NB4 (cell line): ENCODE data around the gene BHLHE23.

ENCODE experiments used
- DNase-seq: peaks from one replicate; pipeline ENCODE4 v3.0.0; 2010; ENCODE audit warnings: low read depth
- H3K4me3 ChIP-seq: one replicate; pipeline ENCODE4 v1.5.1; 2011; ENCODE audit warnings: mild to moderate bottlenecking, low read depth, low read length, moderate library complexity
- CTCF ChIP-seq: IDR thresholded peaks from one replicate; pipeline ENCODE4 v1.5.1; 2012; ENCODE audit warnings: low read depth, low read length
- MAX ChIP-seq: IDR thresholded peaks from 2 replicates; pipeline ENCODE4 v1.6.1; 2011; ENCODE audit warnings: low read depth, low read length
- MYC ChIP-seq: IDR thresholded peaks from 2 replicates; pipeline ENCODE4 v1.6.1; 2011; ENCODE audit warnings: low read depth, low read length
- POLR2A ChIP-seq: IDR thresholded peaks from 2 replicates; pipeline ENCODE4 v1.6.1; 2011; ENCODE audit warnings: mild to moderate bottlenecking; ENCODE audit not compliant: insufficient read length; ENCODE audit errors: extremely low read depth

The BHLHE23 gene

GRCh38 chr20:63049561-63050221 is 42.9 kb upstream of the BHLHE23 start:
- no peak for DNase-seq
- no peak for TF ChIP-seq POLR2A
- TF ChIP-seq MAX = no peak
- no peak for TF ChIP-seq CTCF
- TF ChIP-seq MYC = no peak
- H3K4me3 ChIP-seq = no peak overlapping the region

- no peak overlapping the region for H3K4me3 ChIP-seq
- DNase-seq = no peak
- TF ChIP-seq CTCF (no peak), POLR2A (no peak), MAX (no peak), MYC (no peak)
Observed at GRCh38 chr20:63049191-63049518, 42.4 kb upstream of the BHLHE23 start.

GRCh38 chr20:63048516-63049190 is 41.9 kb upstream of the BHLHE23 start:
- TF ChIP-seq POLR2A = no peak
- no peak for TF ChIP-seq CTCF
- TF ChIP-seq MAX = no peak
- TF ChIP-seq MYC = no peak
- no peak for DNase-seq
- no peak overlapping the region for H3K4me3 ChIP-seq

- DNase-seq = no peak
- H3K4me3 ChIP-seq = no peak overlapping the region
- no peak for TF ChIP-seq MAX
- TF ChIP-seq POLR2A = no peak
- no peak for TF ChIP-seq CTCF
- TF ChIP-seq MYC = no peak
Observed at GRCh38 chr20:63047946-63048345, 41.2 kb upstream of the BHLHE23 start.

GRCh38 chr20:63047267-63047666 is 40.5 kb upstream of the BHLHE23 start:
- TF ChIP-seq POLR2A = no peak
- no peak for TF ChIP-seq CTCF
- no peak for TF ChIP-seq MYC
- DNase-seq = no peak
- no peak overlapping the region for H3K4me3 ChIP-seq

GRCh38 chr20:63046841-63047240 is 40.1 kb upstream of the BHLHE23 start:
- H3K4me3 ChIP-seq = no peak overlapping the region
- TF ChIP-seq CTCF = no peak
- TF ChIP-seq POLR2A = no peak
- TF ChIP-seq MAX = no peak
- TF ChIP-seq MYC = no peak
- DNase-seq = no peak
